ENCODE data around the gene MILR1.
A peak's percentile ranks its signal among the peaks of the same experiment; 100 is the strongest.
"Not testable (repeated sequence)": the region's sequence is repeated elsewhere in the genome, so short reads cannot be mapped to it uniquely, and the experiment has no call there.

MILR1 gene

DNA sequence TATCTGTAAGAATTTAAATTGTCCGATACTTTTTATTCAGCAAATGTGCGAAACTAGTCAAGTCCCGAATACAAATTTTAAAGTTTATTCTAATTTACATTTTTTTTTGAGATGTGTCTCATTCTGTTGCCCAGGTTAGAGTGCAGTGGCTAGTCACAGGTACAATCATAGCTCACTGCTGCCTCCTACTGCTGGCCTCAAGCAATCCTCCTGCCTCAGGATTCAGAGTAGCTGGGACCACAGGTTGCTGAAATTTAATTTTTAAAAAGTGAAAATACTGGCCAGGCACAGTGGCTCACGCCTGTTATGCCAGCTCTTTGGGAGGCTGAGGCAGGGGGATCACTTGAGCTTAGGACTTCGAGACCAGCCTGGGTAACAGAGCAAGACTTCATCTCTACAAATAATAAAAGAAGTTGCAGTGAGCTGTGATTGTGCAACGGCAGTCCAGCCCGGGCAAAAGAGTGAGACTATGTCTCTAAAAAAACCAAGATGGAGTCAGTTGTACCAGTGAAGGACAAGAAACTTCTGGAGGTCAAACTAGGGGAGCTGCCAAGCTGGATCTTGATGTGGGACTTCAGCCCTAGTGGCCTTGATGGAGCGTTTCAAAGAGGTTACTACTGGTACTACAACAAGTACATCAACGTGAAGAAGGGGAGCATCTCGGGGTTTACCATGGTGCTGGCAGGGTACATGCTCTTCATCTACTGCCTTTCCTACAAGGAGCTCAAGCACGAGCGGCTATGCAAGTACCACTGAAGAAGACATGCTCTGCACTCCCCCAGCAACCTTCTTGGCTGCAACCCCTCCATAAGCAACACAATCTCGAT, 42.3 kb downstream of the MILR1 start:
- TF ChIP-seq FOXM1 (IDR thresholded peaks at IDR 0.05; ENCODE audit: borderline replicate concordance) (no peak), FOXK2 (IDR thresholded peaks at IDR 0.05) (no peak), ARNT (IDR thresholded peaks at IDR 0.05) (no peak), SUZ12 (IDR thresholded peaks at IDR 0.05) (no peak), SP1 (IDR thresholded peaks at IDR 0.05) (no peak), PKNOX1 (IDR thresholded peaks at IDR 0.05) (no peak), L3MBTL2 (conservative IDR thresholded peaks at IDR 0.05) (no peak), HDGF (IDR thresholded peaks at IDR 0.05; ENCODE audit: borderline replicate concordance) (no peak), FOXA1 (IDR thresholded peaks at IDR 0.05) (no peak), LEF1 (IDR thresholded peaks at IDR 0.05; ENCODE audit: borderline replicate concordance) (no peak)
- DNase-seq (ENCODE audit: extremely low spot score) = no peak
- POLR2A ChIA-PET = interaction anchor here (1.4 to 4.1 kb wide), 3 partner anchors 11 to 15 kb away, joined by 3 to 28 read pairs (median 6); partner anchors contain the start of genes CEP95 and DDX5
- CTCF ChIA-PET = interaction anchor here (0.9 to 2.4 kb wide), 6 partner anchors 10 to 158 kb away, joined by 3 to 22 read pairs (median 10); partner anchors contain the start of gene DDX5

DNA sequence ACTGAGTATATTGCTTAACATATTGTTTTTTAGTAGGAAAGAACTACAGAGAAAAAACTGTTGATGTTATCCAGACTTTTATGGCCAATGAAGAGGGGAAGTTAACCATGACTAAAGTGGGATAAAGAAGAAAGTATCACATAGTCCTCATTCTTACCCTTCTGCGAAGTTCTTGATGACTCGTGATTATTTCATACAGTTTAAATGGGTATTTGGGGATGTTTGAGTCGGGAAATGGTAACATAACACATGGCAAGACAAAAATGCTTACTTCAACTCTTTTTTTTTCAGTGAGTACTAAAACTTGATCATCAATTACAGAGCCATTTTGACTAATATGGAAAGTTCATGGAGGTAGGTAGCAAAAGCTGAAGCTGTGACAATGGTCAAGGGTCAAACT, 43.1 kb downstream of the MILR1 start:
- ChIA-PET CTCF (interaction anchor here (0.5 to 2.4 kb wide), 9 partner anchors 11 to 1542 kb away, joined by 3 to 22 read pairs (median 4); partner anchors contain the start of genes CEP95 and MILR1), POLR2A (interaction anchor here (1.6 to 4.1 kb wide), 3 partner anchors 10 to 14 kb away, joined by 6 to 28 read pairs (median 11); partner anchors contain the start of genes CEP95 and DDX5)
- no peak for DNase-seq (ENCODE audit: extremely low spot score)
- TF ChIP-seq PKNOX1 (IDR thresholded peaks at IDR 0.05) = no peak
- no peak for TF ChIP-seq CTBP1 (IDR thresholded peaks at IDR 0.05; ENCODE audit: borderline replicate concordance)
- TF ChIP-seq FOXA1 (IDR thresholded peaks at IDR 0.05) = no peak

GRCh38 chr17:64492481-64493109, 43.7 kb downstream of the MILR1 start:
- ChIA-PET POLR2A (interaction anchor here (1.6 kb wide), 2 partner anchors 10 to 13 kb away, joined by 6 to 11 read pairs; partner anchors contain the start of genes CEP95 and DDX5), CTCF (interaction anchor here (0.5 to 2.4 kb wide), 7 partner anchors 14 to 1542 kb away, joined by 3 to 14 read pairs (median 4); partner anchors contain the start of genes CEP95 and MILR1)
- DNase-seq (ENCODE audit: extremely low spot score) = no peak
- TF ChIP-seq FOXA1 (IDR thresholded peaks at IDR 0.05) = no peak
- peak; percentile 15; the same call in 1 of the 2 replicates for TF ChIP-seq PKNOX1 (IDR thresholded peaks at IDR 0.05)

DNA sequence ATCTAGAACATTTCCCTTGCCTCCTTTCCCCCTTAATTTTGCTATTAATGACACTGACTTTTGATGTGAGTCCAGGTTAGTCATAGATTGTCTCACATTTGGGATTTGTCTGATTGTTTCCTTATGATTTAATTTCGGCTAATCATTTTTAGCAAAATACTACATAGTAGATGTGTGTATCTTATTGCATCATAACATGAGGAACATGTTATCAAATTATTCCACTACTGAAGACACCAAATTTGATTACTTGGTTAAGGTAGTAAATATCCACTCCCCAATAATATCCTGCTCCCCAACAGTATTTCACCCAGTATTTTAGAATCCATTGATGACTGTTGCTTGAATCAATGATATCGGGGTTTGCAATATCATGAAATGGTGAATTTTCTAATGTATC, 45.2 kb downstream of the MILR1 start:
- ChIA-PET CTCF (interaction anchor here (0.5 kb wide), 1 partner anchor 191 kb away, joined by 3 read pairs; no protein-coding TSS in a partner anchor), POLR2A (interaction anchor here (5.6 kb wide), 1 partner anchor 12 kb away, joined by 153 read pairs; the partner anchor contains the start of genes CEP95 and DDX5)
- no peak for DNase-seq (ENCODE audit: extremely low spot score)
- TF ChIP-seq FOXK2 (IDR thresholded peaks at IDR 0.05) (no peak), ELF4 (IDR thresholded peaks at IDR 0.05) (no peak), FOXM1 (IDR thresholded peaks at IDR 0.05; ENCODE audit: borderline replicate concordance) (no peak), LEF1 (IDR thresholded peaks at IDR 0.05; ENCODE audit: borderline replicate concordance) (no peak), SUZ12 (IDR thresholded peaks at IDR 0.05) (no peak), TARDBP (IDR thresholded peaks at IDR 0.05) (no peak), CTBP1 (IDR thresholded peaks at IDR 0.05; ENCODE audit: borderline replicate concordance) (no peak), L3MBTL2 (conservative IDR thresholded peaks at IDR 0.05) (no peak), FOXA1 (IDR thresholded peaks at IDR 0.05) (no peak), BHLHE40 (IDR thresholded peaks at IDR 0.05; ENCODE audit: borderline replicate concordance) (no peak), ZNF384 (IDR thresholded peaks at IDR 0.05) (no peak), ARNT (IDR thresholded peaks at IDR 0.05) (no peak), SP1 (IDR thresholded peaks at IDR 0.05) (no peak)

GRCh38 chr17:64495300-64495699, 46.4 kb downstream of the MILR1 start:
- CTCF ChIA-PET; DNase-seq (ENCODE audit: extremely low spot score): not testable (repeated sequence)
- POLR2A ChIA-PET = interaction anchor here (5.6 kb wide), 1 partner anchor 11 kb away, joined by 153 read pairs; the partner anchor contains the start of genes CEP95 and DDX5

GRCh38 chr17:64496348-64496785, 47.5 kb downstream of the MILR1 start:
- CTCF ChIA-PET = interaction anchor here (0.7 to 3.6 kb wide), 3 partner anchors 9 to 76 kb away, joined by 3 to 16 read pairs (median 4); no protein-coding TSS in a partner anchor
- no peak for DNase-seq (ENCODE audit: extremely low spot score)

More at GRCh38 chr17:64496348-64496785, 47.5 kb downstream of the MILR1 start:
- TF ChIP-seq FOXM1 (IDR thresholded peaks at IDR 0.05; ENCODE audit: borderline replicate concordance) = no peak
- TF ChIP-seq BHLHE40 (IDR thresholded peaks at IDR 0.05; ENCODE audit: borderline replicate concordance) = no peak
- no peak for TF ChIP-seq SP1 (IDR thresholded peaks at IDR 0.05)
- no peak for TF ChIP-seq ARNT (IDR thresholded peaks at IDR 0.05)
- POLR2A ChIA-PET = interaction anchor here (0.9 to 5.6 kb wide), 9 partner anchors 10 to 158 kb away, joined by 3 to 153 read pairs (median 3); partner anchors contain the start of genes CEP95 and DDX5

Data from HEK293T (cell line).